T-helper 22 cell (primary cell): ENCODE results near the gene CDC25A.

Experiments
- DNase-seq: peaks from one replicate; pipeline ENCODE4 v3.0.0-alpha.2; 2020; ENCODE audit warnings: low read depth

The CDC25A gene

GRCh38 chr3:48194446-48195071, 6.3 kb upstream of the CDC25A start:
- no peak for DNase-seq

- no peak for DNase-seq
Observed at GRCh38 chr3:48190911-48191310, 2.7 kb upstream of the CDC25A start.

GRCh38 chr3:48189321-48189720, 1.1 kb upstream of the CDC25A start:
- no peak for DNase-seq

- DNase-seq: no peak
Observed at GRCh38 chr3:48187579-48188265, 495 bp downstream of the CDC25A start.

- DNase-seq: no peak
Observed at GRCh38 chr3:48187301-48187578, 977 bp downstream of the CDC25A start.

- DNase-seq: no peak
Observed at GRCh38 chr3:48186631-48187300, 1.5 kb downstream of the CDC25A start.

GRCh38 chr3:48185129-48185528, 3.1 kb downstream of the CDC25A start:
- no peak for DNase-seq

- no peak for DNase-seq
Observed at GRCh38 chr3:48184299-48184698, 3.9 kb downstream of the CDC25A start.

GRCh38 chr3:48180531-48181253, 7.5 kb downstream of the CDC25A start:
- DNase-seq: no peak

- DNase-seq: no peak
Observed at GRCh38 chr3:48180021-48180420, 8.2 kb downstream of the CDC25A start.

- DNase-seq: no peak
Observed at GRCh38 chr3:48178072-48178471, 10.1 kb downstream of the CDC25A start.

- DNase-seq: no peak
Observed at GRCh38 chr3:48157950-48158376, 30.3 kb downstream of the CDC25A start.

GRCh38 chr3:48157202-48157840, 30.9 kb downstream of the CDC25A start:
- DNase-seq: no peak

- no peak for DNase-seq
Observed at GRCh38 chr3:48156163-48156562, 32.1 kb downstream of the CDC25A start.

GRCh38 chr3:48155122-48155521, 33.1 kb downstream of the CDC25A start:
- DNase-seq: no peak

- DNase-seq: no peak
Observed at GRCh38 chr3:48151807-48152427, 36.3 kb downstream of the CDC25A start.

- no peak for DNase-seq
Observed at GRCh38 chr3:48151058-48151806, 37.0 kb downstream of the CDC25A start.

- no peak for DNase-seq
Observed at GRCh38 chr3:48143992-48144391, 44.2 kb downstream of the CDC25A start.

GRCh38 chr3:48143567-48143966, 44.6 kb downstream of the CDC25A start:
- no peak for DNase-seq

GRCh38 chr3:48142316-48142870, 45.8 kb downstream of the CDC25A start:
- no peak for DNase-seq

- DNase-seq: no peak
Observed at GRCh38 chr3:48141604-48142137, 46.5 kb downstream of the CDC25A start.
